T follicular helper cell (primary cell): ENCODE measurements around the gene S100A2.
"Not testable (repeated sequence)": the region's sequence is repeated elsewhere in the genome, so short reads cannot be mapped to it uniquely, and the experiment has no call there.

Experiments used
- DNase-seq: peaks from one replicate; pipeline ENCODE4 v3.0.0-alpha.2; 2020; ENCODE audit warnings: low read depth

Gene S100A2

DNA sequence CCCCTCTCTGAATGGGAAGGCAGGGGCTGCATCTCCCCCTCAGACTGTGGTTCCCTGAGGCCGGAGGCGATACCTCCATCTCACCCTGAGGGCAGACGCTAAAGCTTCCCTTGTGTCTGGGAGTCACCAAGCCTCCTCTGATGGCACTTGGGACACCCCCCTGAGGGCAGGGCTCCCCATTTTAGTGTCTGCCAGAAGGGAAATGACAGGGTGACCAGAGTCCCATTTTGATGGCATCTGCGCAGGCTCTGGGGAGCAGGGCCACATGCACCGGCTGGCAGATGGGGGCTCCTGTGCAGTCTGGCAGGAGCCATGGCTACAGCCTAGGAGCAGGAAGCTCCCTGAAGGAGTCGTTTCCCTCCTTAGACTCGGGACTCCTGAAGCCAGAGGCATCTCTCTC lies 1.7 kb downstream of the S100A2 start:
- no peak for DNase-seq

DNA sequence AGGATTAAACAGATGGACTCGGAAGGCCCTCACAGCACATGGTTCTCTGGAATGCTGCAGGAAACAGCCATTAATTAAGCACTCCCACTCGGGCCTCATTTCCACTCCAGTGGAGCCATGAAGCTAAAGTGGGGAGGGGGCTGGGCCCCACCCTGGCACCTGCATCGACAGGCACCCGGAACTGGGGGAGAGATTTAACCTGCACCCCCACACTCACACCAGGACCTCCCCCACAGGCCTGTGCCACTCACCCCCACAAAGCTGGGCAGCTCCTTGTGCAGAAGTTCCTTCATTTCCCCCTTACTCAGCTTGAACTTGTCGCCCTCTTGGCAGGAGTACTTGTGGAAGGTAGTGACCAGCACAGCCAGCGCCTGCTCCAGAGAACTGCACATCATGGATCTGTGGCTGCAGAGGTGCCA lies 2.2 kb downstream of the S100A2 start:
- DNase-seq, result no peak

DNA sequence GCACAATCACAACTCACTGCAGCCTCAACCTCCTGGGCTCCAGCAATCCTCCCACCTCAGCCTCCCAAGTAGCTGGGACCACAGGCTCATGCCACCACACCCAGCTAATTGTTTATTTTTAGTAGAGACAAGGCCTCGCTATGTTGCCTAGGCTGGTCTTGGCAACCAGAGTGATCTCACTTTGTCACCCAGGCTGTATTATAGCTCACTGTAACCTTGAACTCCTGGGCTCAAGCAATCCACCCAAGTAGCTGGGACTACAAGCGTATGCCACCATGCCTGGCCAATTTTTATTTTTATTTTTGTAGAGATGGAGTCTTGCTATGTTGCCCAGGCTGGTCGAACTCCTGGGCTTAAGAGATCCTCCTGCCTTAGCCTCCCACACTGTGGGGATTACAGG lies 3.6 kb downstream of the S100A2 start:
- DNase-seq, result not testable (repeated sequence)

DNA sequence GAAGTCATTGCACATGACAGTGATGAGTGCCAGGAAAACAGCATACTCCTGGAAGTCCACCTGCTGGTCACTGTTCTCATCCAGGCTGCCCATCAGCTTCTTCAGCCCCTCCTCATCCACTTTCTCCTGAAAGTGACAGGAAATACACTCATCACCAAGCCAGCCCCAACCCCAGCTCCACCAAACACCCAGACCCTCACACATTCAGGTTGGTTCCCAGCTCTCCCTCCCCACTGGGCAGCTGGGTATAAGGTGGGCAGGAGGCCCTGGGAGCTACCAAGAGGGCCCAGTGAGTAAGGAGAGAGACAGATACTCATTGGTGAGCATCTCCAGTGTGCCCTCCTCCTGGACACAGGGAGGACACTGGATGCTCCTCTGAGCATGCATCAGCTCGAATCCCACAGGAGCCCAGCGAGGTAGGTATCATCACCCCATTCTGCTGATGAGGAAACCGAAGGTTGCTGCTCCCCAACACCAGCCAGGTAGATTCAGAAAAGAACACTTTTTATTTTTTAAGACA lies 4.1 kb downstream of the S100A2 start:
- DNase-seq, result no peak

DNA sequence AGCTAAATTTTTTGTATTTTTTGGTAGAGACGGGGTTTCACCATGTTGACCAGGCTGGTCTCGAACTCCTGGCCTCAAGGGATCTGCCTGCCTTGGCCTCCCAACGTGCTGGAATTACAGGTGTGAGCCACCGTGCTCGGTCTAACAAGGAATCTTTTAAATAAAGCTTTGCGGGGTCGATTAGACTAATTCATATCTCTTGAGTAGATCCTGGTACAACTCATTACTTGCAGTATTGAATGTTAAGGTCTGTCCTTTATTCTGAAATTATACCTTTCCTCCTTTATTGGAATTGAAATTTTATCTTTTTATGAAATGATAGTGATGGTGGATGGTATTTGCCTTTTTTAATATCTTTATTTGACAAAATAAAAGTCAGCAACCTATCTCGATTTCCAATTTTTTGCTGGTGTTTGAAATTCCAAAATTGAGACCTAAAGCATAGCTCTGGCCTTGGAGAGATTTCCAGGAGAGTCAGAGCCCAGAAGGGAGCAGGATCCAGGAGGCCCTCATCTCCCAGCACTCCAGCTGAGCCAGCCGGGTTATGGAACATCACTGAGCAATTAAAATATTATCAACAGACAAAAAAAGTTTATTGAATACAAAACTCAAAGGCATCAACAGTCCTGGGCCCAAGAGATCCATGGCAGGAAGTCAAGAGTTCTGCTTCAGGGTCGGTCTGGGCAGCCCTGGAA lies 4.7 kb downstream of the S100A2 start:
- no peak for DNase-seq

DNA sequence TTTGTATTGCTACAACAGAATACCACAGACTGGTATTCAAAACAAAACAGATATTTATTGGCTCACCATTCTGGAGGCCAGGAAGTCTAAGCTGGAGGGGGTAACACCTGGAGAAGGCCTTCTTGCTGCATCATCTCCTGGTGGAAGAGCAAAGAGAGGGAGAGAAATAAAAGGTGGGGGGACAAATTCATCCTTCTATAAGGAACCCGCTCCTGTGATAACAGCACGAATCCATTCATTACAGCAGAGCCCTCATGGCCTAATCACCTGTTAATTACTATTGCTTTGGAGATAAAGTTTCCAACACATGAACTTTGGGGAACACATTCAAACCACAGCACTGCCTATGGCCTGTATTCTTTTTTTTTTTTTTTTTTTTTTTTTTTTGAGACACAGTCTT lies 5.4 kb downstream of the S100A2 start:
- no peak for DNase-seq

DNA sequence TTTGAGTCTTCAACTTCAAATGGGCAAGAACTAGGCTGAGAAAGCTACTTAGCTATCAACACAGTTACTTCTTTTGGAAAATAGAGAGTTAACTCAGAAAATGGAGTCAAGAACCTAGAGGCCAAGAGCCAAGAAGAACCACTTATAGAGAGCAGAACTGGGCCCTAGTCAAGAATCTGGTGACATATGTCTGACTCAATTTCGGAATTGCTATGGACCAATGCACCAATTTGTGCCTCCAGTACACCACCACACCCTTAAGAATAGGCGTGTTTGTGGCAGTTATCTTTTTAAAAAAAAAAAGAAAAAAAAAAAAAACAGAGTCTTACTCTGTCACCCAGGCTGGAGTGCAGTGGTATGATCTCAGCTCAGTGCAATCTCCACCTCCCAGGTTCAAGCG lies 7.8 kb downstream of the S100A2 start:
- no peak for DNase-seq

DNA sequence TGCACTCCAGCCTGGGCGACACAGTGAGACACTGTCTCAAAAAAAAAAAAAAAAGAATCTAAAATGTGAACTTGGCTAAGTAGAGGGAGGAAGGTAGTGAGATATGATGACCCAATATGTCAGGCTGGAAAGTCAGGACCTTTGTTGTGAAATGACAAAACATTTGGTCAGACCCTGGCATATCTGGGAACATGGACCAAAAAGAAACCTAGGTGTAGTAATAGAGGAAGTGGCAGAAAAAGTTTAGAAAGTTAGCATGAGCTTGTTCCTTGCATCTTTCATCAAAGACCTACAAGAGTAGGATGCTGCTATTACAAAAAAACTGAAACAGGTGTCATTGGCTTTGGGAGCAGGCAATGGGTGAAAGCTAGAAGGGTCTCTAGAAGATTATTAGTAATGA lies 9.3 kb downstream of the S100A2 start:
- DNase-seq, result no peak

DNA sequence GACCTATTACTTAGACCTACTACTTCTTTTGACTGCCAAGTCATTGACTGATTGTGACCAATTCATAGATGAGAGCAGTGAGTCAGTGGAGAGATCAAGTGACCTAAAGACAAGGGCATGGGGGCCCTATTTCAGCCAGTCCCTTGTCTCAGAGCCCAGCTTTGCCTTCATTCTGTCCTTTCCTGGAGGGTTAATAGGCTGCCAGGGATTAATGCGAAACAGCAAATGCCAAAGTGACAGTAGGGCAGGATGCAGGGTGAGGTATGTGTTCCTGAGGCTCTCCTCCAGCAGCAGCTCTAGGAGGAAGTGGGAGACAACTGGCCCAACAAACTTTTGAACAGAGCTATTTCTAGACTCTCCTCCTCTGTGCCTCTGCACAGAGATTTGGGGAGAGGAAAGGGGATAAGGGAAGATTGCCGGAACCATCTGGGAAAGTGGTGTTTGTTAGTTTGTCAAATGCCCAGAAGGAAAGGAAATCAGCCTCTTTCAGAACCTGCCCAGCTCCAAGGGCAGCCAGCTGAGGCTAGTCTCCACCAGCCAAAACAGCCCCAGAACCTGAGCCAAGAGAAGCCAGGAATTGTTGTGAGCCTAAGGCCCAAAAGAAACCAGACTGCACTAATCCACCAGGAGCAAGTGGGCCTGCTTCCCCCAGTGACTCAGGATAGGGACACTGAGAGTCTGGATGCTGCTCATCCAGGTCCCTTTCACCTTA lies 11.7 kb downstream of the S100A2 start:
- no peak for DNase-seq

DNA sequence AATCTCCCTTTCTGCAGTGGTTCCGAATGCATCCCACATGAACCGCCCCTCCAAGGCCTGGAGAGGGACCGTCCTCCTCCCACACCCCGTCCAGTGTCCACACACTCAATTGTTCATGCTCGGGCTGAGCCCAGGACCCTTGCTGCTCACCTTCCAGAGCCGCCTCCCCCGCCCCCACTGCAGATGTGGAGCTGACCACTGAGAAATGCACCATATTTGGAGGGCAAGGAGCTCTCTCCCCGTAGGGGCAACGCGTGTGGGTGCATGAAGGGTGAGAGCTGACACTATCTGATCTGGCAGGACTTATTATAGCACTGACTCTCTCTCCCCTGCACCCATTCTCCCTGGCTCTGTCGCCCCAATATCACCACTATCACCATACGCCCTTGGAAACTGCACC lies 12.5 kb downstream of the S100A2 start:
- no peak for DNase-seq

DNA sequence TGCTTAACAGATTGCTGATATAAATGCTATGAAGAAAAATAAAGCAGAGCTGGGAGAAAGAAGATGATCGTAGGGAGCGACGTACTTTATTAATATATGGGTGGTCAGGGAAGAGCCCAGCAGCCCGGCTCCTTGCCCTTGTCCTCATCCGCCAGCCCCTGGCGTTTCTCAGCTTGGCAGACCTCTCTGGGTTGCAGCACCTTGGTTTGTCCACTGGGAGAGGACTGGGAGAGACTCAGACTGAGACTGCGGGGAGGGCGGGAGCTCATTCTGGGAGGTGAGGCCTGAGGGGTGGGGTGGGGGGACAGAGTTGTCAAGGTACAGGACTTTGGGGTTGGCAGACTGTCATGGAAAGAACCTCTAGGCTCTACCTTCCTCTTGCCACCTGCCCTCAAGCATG lies 13.3 kb downstream of the S100A2 start:
- no peak for DNase-seq

DNA sequence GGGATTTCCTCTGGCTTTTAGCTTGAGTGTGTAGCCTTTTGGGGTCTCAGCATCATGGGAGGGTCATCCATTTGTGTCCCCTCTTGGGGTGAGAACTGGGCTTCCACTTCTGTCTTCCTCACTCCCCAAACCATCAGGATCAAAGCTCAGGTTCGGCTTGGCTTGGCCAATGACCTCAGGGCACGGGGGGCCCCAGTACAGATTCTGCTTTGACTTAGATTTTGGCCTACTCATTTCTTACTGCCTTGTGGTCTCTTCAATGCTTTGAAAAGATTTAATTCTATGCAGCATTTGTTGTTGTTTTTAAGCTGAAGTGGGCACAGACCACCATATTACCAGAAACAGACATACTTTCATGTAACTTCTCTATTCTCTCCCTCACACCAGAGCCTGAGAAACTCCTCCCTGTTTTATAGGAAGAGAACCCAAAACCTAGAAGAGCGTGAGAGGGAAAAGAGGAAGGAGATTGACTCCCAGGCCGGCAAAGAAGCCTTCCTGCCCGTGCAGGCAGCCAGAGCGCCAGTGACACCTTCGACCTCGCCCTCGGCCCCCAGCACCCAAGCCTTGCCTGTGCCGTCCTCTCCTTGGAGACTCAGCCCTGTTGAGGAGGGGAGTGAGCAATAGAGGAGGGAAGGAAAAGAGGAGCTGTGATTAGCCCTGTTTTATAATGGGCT lies 14.7 kb downstream of the S100A2 start:
- no peak for DNase-seq

DNA sequence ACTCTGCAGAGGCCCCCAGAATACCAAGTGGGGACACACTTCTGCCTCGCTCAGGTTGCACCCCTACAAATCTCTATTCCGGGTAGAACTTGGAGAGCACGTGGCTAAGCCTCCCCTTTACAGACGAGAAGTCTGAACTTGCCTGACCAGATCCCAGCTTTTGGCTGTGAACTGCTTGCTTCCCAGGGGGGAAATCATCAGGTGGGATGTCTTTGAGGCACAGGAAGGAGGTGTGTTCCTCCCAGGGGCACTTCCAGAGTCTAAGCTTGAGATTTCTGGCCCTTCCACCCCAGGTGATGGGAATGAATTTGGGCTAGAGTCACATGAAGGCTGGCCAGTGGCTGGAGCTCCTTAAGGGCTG lies 15.3 kb downstream of the S100A2 start:
- no peak for DNase-seq

DNA sequence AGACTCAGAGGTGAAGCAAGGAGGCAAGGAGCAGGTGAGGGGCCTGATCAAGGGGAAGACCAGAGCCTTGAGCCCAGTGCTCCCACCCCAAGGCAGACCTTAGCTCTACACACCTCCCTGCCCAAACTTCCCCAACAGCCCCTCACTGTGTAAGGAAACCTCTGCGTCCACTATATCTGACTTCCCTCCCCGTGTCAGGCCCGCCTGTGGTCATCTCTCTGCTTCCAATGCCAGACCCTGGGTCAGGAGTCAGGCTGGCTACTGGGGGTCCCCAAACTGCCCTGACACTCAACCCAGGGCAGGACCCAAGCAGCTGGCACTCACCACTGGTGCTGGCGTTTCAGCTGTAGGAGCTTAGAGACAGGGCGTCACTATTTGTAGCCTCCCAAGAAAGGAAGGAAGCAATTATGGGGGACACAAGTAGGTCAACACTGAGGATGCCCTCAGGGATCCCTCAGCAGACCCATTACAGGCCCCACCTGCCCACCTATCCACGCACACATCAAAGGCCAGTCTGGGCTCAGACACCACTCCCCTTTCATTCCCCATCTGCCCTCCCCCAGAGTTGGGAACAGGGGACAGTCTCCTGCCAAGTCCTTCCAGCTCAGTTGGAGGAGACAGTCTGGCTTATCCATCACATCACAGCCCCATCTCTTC lies 15.8 kb downstream of the S100A2 start:
- no peak for DNase-seq

DNA sequence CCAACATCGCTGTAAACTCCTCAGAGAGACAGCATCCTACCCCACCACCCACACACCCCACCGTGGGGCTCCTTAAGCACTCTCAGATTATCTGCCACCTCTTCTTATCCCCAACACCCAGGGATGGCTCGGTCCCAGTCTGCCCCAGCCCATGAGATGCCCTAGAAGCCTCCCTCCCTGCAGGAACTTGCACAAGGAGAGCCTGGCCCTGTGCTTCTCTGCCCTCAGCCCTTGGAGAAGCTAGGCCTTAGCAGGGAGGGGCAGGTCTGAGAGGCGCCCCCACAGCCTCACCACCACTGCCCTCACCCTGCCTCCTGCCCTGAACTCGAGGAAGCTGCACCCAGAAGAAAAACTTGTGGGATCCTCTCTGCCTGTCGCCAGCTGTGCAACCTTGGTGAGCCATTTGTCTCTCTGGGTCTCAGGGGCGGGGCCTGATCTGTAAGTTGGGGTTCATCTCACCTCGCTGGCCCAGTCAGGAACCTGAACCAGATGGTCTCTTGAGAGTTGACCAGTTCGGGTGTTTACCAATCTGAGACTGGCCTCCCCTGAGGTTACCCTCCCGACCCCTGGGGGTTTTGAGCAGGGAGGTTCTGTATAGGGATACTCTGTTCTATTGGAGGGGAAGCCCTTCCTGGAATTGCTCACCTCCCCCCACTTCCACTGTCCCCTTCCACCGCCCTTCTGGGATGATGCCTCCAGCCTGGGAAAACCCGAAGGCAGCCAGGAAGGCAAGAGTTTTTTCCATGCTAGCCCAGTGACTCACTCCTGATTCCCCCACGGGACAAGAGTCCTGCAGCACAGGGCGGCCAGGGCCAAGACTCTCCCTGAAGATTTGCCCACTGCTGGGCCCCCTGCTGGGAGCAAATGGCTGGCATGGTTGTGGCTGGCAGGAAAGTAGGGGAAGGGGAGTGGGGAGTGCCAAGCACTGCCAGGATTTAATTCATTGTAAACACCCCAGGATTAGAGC lies 16.6 kb downstream of the S100A2 start, which contains the start of gene S100A3:
Gene S100A3, minus strand, starts transcription at position 537 of the 967 bp plus-strand sequence. CDS start 773 bp downstream, outside the sequence.
- DNase-seq, result no peak

DNA sequence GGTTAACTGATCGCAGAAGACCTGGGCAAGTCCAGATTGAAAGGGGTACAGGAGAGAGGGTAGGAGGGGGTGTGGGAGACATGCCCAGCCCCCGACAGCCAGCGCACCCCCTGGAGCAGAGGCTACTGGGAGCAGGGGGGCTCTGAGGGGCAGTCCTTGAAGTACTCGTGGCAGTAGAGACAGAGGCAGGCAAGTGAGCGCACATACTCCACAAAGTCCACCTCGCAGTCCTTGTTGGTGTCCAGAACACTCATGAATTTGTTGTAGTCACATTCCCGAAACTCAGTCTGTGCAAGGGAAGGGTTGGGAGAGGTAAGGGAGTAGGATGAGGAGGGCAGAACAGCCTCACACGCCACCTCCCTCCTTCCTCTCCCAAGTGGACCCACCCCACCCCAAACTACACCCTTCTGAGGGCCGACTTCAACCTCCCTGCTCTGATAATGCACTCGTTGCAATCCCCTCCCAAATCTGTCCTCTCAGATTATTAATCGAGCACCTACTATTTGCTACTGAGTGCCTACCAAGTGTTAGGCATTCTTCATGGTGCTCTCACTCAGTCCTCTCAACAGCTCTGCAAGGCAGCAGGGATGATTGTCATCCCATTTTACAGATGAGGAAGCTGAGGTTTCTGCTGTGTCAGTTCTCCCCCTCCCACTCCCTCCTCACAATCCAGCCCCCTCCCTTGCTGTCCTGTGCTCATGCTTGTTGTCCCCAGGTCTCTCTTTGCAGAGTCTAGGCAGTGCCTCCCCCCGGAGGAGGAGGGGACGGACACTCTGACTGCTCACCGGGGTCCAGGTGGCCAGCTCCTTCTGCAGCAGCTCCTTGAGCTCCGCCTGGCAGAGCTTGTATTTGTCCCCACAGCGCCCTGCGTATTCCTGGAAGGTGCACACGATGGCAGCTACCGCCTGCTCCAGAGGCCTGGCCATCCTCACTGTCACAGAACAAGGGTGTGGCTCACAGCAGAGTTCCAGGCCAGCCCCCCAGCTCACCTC lies 17.8 kb downstream of the S100A2 start:
- no peak for DNase-seq

DNA sequence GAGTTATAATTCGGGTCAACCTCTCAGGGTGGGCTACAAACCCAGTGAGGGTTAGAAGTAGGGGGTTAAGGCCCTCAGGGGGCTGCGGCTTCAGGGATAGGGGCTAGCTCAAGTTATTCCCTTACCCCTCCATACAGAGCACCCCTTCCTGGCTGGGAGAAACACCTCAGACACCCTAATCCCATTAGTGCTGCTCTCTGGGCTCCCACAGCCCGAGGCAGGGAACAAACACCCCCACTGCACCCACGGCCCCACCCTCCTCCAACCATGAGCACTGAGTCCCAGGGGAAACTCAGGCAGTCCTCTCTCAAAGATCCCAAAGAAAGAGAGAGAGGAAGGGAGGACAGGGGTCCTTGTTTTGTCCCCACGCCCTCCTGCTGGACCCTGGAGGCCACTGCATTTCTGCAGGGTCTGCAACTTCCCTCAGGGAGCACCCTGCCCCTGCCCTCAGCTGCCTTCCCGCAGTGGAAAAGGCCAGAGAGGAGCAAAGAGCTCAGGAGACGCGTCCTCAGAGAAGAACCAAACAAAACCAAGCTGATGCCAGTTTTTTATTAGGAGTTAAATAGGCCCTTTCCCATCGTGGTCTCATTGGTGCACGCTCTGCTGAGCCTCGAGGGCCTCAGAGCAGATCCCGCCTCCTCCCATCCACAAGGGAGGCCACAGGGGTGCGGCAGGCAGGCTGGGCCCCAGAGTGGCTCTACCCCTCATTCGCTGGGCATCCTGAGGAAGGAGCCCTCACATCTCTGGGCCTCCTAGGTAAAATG lies 18.7 kb downstream of the S100A2 start:
- DNase-seq, result no peak

DNA sequence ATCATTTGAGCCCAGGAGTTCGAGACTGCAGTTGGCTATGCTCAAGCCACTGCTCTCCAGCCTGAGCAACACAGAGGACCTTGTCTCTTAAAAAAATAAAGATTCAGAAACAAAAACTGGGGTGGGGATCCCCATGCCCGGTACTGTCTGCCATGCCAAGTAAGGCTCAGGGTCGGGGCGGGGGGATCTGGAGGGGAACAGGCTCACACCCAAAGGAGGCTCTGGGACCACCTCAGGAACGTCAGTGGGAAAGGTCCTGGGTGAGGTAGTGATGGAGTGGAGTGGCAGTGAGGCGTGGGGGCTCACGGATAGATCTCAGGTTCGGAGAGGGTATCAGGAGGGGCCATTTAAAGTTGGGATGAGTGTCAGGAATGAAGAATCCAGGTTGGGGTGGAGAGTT lies 19.3 kb downstream of the S100A2 start:
- DNase-seq, result no peak
